ENCODE measurements around the gene POLR1C. TPM values are rescaled to one million over a fixed set of nuclear protein-coding genes. Genes with fewer than 3 reads are reported as not detected.

The POLR1C gene
- total and polyA plus RNA-seq, 9 donors = 16.7 to 22.2 (median 19.8) TPM

GRCh38 chr6:43508481-43509141 lies 8.3 kb upstream of the POLR1C start:
- Histone ChIP-seq H3K36me3 (ENCODE audit: control insufficient read depth, insufficient read depth, low read length) (peaks cover 49% of the 10 kb centered on the region), H3K4me3 (ENCODE audit: low read length) (no peak overlapping the region)

GRCh38 chr6:43509142-43509983 lies 7.5 kb upstream of the POLR1C start:
- peaks cover 17% of the 10 kb centered on the region for H3K27me3 ChIP-seq (ENCODE audit: control insufficient read depth, insufficient read depth, low read length)
- H3K9me3 ChIP-seq (replicated peaks; ENCODE audit: control insufficient read depth, low read depth, low read length) = no peaks in the 10 kb centered on the region
- 9% methylated on average over 67 of the region's 69 CpGs for WGBS (ENCODE audit: insufficient coverage)
- H3K36me3 ChIP-seq (ENCODE audit: control insufficient read depth, insufficient read depth, low read length) = peaks cover 52% of the 10 kb centered on the region
- no peak overlapping the region for H3K27ac ChIP-seq (ENCODE audit: low read length)
- no peak for DNase-seq
- H3K4me3 ChIP-seq (ENCODE audit: low read length) = peak overlapping the region; percentile 43
- peaks cover 28% of the 10 kb centered on the region for H3K4me1 ChIP-seq (ENCODE audit: control insufficient read depth, insufficient read depth, low read length)

More at GRCh38 chr6:43508481-43509141, 8.3 kb upstream of the POLR1C start:
- Histone ChIP-seq H3K9me3 (replicated peaks; ENCODE audit: control insufficient read depth, low read depth, low read length) (no peaks in the 10 kb centered on the region), H3K27me3 (ENCODE audit: control insufficient read depth, insufficient read depth, low read length) (peaks cover 17% of the 10 kb centered on the region), H3K4me1 (ENCODE audit: control insufficient read depth, insufficient read depth, low read length) (peaks cover 28% of the 10 kb centered on the region), H3K27ac (ENCODE audit: low read length) (no peak overlapping the region)
- no peak for DNase-seq
- WGBS (ENCODE audit: insufficient coverage) = 37% methylated on average over 7 of the region's 8 CpGs

- Histone ChIP-seq H3K9me3 (replicated peaks; ENCODE audit: control insufficient read depth, low read depth, low read length) (no peaks in the 10 kb centered on the region), H3K4me1 (ENCODE audit: control insufficient read depth, insufficient read depth, low read length) (peaks cover 30% of the 10 kb centered on the region), H3K36me3 (ENCODE audit: control insufficient read depth, insufficient read depth, low read length) (peaks cover 48% of the 10 kb centered on the region), H3K27ac (ENCODE audit: low read length) (peak within 1 kb of the TSS; percentile 20), H3K4me3 (ENCODE audit: low read length) (peak within 1 kb of the TSS; percentile 43), H3K27me3 (ENCODE audit: control insufficient read depth, insufficient read depth, low read length) (peaks cover 17% of the 10 kb centered on the region)
- DNase-seq = peak; percentile 85
- WGBS (ENCODE audit: insufficient coverage) = 4% methylated on average over 88 of the region's 96 CpGs
Measured at GRCh38 chr6:43509984-43510826, 6.7 kb upstream of the POLR1C start, which contains the start of gene LRRC73. LRRC73 (minus strand) TSS chr6:43510346; CDS start chr6:43509785, 561 bp downstream.

GRCh38 chr6:43510827-43511163 lies 6.1 kb upstream of the POLR1C start:
- no peak for DNase-seq
- peaks cover 36% of the 10 kb centered on the region for H3K4me1 ChIP-seq (ENCODE audit: control insufficient read depth, insufficient read depth, low read length)
- H3K4me3 ChIP-seq (ENCODE audit: low read length) = peak overlapping the region; percentile 43
- no peak overlapping the region for H3K27ac ChIP-seq (ENCODE audit: low read length)
- no peaks in the 10 kb centered on the region for H3K9me3 ChIP-seq (replicated peaks; ENCODE audit: control insufficient read depth, low read depth, low read length)
- H3K36me3 ChIP-seq (ENCODE audit: control insufficient read depth, insufficient read depth, low read length) = peaks cover 48% of the 10 kb centered on the region
- peaks cover 17% of the 10 kb centered on the region for H3K27me3 ChIP-seq (ENCODE audit: control insufficient read depth, insufficient read depth, low read length)
- WGBS (ENCODE audit: insufficient coverage) = 77% methylated on average over 8 of the region's 10 CpGs

- H3K4me1 ChIP-seq (ENCODE audit: control insufficient read depth, insufficient read depth, low read length) = peaks cover 33% of the 10 kb centered on the region
- peaks cover 45% of the 10 kb centered on the region for H3K36me3 ChIP-seq (ENCODE audit: control insufficient read depth, insufficient read depth, low read length)
- no peak overlapping the region for H3K27ac ChIP-seq (ENCODE audit: low read length)
- 36% methylated on average over 7 of the region's 11 CpGs for WGBS (ENCODE audit: insufficient coverage)
- H3K9me3 ChIP-seq (replicated peaks; ENCODE audit: control insufficient read depth, low read depth, low read length) = no peaks in the 10 kb centered on the region
- DNase-seq = peak; percentile 47
- no peak overlapping the region for H3K4me3 ChIP-seq (ENCODE audit: low read length)
- H3K27me3 ChIP-seq (ENCODE audit: control insufficient read depth, insufficient read depth, low read length) = peaks cover 17% of the 10 kb centered on the region
Measured at GRCh38 chr6:43511824-43512415, 5.0 kb upstream of the POLR1C start.

GRCh38 chr6:43515808-43516207 lies 1.1 kb upstream of the POLR1C start:
- Histone ChIP-seq H3K27me3 (ENCODE audit: control insufficient read depth, insufficient read depth, low read length) (no peaks in the 10 kb centered on the region), H3K36me3 (ENCODE audit: control insufficient read depth, insufficient read depth, low read length) (peaks cover 62% of the 10 kb centered on the region), H3K4me3 (ENCODE audit: low read length) (peak overlapping the region; percentile 100), H3K27ac (ENCODE audit: low read length) (peak overlapping the region; percentile 95), H3K4me1 (ENCODE audit: control insufficient read depth, insufficient read depth, low read length) (peaks cover 25% of the 10 kb centered on the region), H3K9me3 (replicated peaks; ENCODE audit: control insufficient read depth, low read depth, low read length) (no peaks in the 10 kb centered on the region)
- DNase-seq = no peak
- whole genome bisulfite sequencing (ENCODE audit: insufficient coverage) = 85% methylated on average over 9 of the region's 9 CpGs

- peaks cover 63% of the 10 kb centered on the region for H3K36me3 ChIP-seq (ENCODE audit: control insufficient read depth, insufficient read depth, low read length)
- peaks cover 24% of the 10 kb centered on the region for H3K4me1 ChIP-seq (ENCODE audit: control insufficient read depth, insufficient read depth, low read length)
Measured at GRCh38 chr6:43516367-43516696, 557 bp upstream of the POLR1C start.

GRCh38 chr6:43517505-43518357 lies 842 bp downstream of the POLR1C start:
- no peaks in the 10 kb centered on the region for H3K9me3 ChIP-seq (replicated peaks; ENCODE audit: control insufficient read depth, low read depth, low read length)
- peaks cover 19% of the 10 kb centered on the region for H3K4me1 ChIP-seq (ENCODE audit: control insufficient read depth, insufficient read depth, low read length)
- no peak for DNase-seq
- peak overlapping the region; percentile 100 for H3K4me3 ChIP-seq (ENCODE audit: low read length)
- no peak overlapping the region for H3K27ac ChIP-seq (ENCODE audit: low read length)
- peaks cover 63% of the 10 kb centered on the region for H3K36me3 ChIP-seq (ENCODE audit: control insufficient read depth, insufficient read depth, low read length)
- H3K27me3 ChIP-seq (ENCODE audit: control insufficient read depth, insufficient read depth, low read length) = no peaks in the 10 kb centered on the region
- WGBS (ENCODE audit: insufficient coverage) = 8% methylated on average over 8 of the region's 10 CpGs

More at GRCh38 chr6:43516367-43516696, 557 bp upstream of the POLR1C start:
- Histone ChIP-seq H3K4me3 (ENCODE audit: low read length) (peak overlapping the region; percentile 100), H3K9me3 (replicated peaks; ENCODE audit: control insufficient read depth, low read depth, low read length) (no peaks in the 10 kb centered on the region), H3K27me3 (ENCODE audit: control insufficient read depth, insufficient read depth, low read length) (no peaks in the 10 kb centered on the region), H3K27ac (ENCODE audit: low read length) (peak overlapping the region; percentile 95)
- 0% methylated on average over 10 of the region's 10 CpGs for WGBS (ENCODE audit: insufficient coverage)
- no peak for DNase-seq

GRCh38 chr6:43520097-43520496 lies 3.2 kb downstream of the POLR1C start:
- H3K9me3 ChIP-seq (replicated peaks; ENCODE audit: control insufficient read depth, low read depth, low read length) = no peaks in the 10 kb centered on the region
- no peak overlapping the region for H3K4me3 ChIP-seq (ENCODE audit: low read length)
- H3K27ac ChIP-seq (ENCODE audit: low read length) = no peak overlapping the region
- peaks cover 17% of the 10 kb centered on the region for H3K4me1 ChIP-seq (ENCODE audit: control insufficient read depth, insufficient read depth, low read length)
- DNase-seq = no peak
- WGBS (ENCODE audit: insufficient coverage) = 85% methylated on average over 3 of the region's 8 CpGs
- H3K27me3 ChIP-seq (ENCODE audit: control insufficient read depth, insufficient read depth, low read length) = no peaks in the 10 kb centered on the region
- peaks cover 65% of the 10 kb centered on the region for H3K36me3 ChIP-seq (ENCODE audit: control insufficient read depth, insufficient read depth, low read length)
